ENCODE measurements around the gene EIF5.

GRCh38 chr14:103393676-103394626 is 59.9 kb downstream of the EIF5 start:
- no peak for TF ChIP-seq EZH2phosphoT487 (IDR thresholded peaks at IDR 0.05; ENCODE audit: borderline replicate concordance, low read depth, low read length)
- TF ChIP-seq CTCF (conservative IDR thresholded peaks at IDR 0.05; ENCODE audit: low read length): peak; percentile 87

Measured in OCI-LY7 (cell line).